Caki2 (cell line): ENCODE measurements around the gene ZNF778. TPM values are rescaled to one million over a fixed set of nuclear protein-coding genes. Genes with fewer than 3 reads are reported as not detected.
"Not testable (repeated sequence)": the region's sequence is repeated elsewhere in the genome, so short reads cannot be mapped to it uniquely, and the experiment has no call there.

ENCODE experiments used
- DNase-seq: peaks from one replicate; pipeline ENCODE4 v3.0.0-alpha.2; 2015; ENCODE audit warnings: low read depth
- in situ Hi-C: cut with HindIII; loops from 2 replicates; pipeline ENCODE4 v1.10.0; 2016; ENCODE audit warnings: low sequenced_read_pairs, low pct_unique_long_range_greater_than_20kb, mixed read lengths
- total RNA-seq: library from RNA; depleted of rRNA; stranded (reverse); fragments of >200 nt; shearing (Covaris generic); gene quantifications from 2 replicates; pipeline ENCODE4 v1.2.3, GENCODE V29; 2014; ENCODE audit warnings: low replicate concordance

The ZNF778 gene
- total RNA-seq, 1 experiment from 2014 or later = 8.7 TPM

DNA sequence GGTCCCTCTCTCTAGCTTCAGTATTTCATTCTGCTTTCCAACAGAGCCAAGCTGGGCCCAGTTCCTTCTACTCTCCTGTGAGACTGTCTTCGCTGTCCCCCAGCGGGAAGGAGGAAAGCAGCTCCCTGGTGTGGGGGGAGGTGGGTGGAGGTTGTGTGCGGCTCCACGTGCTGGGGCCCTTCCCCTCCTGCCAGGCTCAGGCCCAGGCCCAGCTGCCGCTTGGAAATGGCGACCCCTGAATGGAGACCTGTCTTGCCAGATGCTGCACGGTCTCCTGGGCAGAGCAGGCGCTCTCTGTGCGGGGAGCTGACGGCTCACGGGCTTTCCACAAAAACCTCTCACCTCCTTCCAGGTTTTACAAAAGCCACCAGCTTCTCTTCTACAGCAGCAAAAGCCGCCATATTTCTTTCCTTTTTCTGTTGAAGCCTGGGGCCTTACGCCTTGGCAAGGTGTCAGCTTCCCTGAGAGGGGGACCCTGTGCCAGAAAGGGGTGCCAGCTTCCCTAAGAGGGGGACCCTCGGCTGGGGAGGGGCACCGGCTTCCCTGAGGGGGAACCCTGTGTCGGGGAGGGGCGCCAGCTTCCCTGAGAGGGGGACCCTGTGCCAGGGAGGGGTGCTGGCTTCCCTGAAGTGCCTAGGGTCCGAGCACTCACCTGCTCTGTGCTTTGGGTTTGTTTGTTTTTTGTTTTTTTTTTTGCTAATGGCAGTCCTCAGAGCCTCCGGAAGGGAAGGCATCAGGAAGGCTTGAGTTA is 47.5 kb downstream of the ZNF778 start:
- in situ Hi-C loops = no loop called here
- no peak for DNase-seq

DNA sequence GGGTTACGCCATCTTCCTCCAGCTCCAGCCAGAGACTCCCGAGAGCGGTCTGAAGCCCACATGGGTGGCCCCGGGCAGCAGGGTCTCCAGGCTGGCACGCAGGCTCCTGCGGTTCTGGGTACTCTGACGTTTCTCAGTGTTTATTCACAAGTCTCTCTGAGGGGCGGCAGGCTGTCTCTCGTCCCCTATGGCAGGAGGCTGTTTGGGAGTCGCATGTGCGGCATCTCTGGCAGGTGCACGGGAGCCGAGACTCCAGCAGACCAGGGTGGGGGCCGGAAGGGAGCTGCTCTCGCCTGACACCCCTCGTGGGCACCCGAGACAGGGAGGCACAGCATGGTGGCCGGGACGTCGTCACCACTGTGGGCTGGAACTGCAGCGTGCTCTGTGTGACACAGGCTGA is 48.1 kb downstream of the ZNF778 start:
- in situ Hi-C loops = no loop called here
- DNase-seq = no peak

DNA sequence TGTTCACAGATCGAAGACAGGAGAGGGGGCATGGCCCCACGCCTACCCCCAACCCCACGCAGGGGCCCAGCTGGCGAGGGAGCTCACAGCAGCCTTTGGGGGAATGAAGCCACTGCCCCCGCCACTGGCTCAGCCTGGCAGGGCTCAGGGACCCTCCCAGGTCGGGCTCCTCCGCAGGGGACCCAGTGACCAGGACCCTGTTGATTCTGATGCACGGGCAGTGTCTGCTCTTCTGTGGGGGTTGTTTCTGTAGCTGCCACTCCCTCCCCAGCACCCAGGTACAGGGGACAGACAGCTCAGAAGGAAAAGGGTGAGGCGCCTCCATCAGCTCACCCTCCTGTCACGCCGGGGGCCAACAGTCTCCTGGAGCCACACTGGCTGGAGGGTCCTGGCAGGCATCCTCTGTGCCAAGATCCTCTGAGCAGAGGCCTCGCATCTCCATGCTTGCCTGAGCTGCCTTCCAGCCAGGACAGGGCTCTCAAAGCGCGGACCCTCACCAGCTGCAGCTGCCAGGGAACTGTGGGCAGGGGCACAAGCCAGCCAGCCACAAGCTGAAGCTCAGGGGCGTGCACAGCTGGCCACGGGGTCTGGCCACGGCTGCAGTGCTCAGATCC is 49.1 kb downstream of the ZNF778 start:
- no peak for DNase-seq
- in situ Hi-C loops = no loop called here

DNA sequence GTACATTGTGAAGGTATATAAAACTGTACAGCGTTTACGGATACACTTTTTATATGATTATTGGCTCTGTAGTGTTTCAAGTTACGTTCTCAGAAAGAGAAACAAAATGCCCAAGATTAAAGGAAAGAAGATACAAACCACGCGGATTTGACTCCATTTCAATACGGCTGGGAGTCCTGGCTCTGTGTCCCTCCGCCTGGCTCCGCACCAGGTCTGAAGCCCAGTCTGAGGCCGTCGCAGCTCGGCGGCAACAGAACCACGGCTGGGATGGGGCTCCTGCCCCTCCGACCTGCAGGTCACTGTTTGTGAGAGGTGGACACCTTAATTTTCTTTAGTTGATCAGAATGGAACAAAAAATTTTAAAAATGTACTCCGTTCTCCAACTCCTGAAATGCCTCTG is 50.2 kb downstream of the ZNF778 start:
- in situ Hi-C loops, DNase-seq: not testable (repeated sequence)

DNA sequence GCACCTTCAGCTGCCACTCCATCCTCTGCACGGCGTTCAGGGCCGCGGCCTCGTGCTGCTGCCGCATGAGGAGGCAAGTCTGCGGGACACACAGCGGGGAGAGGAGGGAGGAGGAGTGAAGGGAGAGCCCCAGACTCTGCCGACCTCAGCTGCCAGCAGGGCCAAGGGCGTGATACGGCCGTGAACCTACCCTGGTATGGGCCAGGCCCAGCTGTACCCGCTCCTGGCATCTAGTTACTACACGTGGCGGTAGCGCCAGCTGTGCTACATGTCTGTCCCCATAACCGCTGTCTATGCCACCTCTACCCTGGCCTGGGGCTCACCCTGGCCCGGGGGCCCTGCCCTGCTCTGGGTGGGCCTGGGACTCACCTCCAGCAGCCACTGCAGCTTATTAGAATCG is 51.1 kb downstream of the ZNF778 start:
- in situ Hi-C loops = no loop called here
- DNase-seq = no peak

DNA sequence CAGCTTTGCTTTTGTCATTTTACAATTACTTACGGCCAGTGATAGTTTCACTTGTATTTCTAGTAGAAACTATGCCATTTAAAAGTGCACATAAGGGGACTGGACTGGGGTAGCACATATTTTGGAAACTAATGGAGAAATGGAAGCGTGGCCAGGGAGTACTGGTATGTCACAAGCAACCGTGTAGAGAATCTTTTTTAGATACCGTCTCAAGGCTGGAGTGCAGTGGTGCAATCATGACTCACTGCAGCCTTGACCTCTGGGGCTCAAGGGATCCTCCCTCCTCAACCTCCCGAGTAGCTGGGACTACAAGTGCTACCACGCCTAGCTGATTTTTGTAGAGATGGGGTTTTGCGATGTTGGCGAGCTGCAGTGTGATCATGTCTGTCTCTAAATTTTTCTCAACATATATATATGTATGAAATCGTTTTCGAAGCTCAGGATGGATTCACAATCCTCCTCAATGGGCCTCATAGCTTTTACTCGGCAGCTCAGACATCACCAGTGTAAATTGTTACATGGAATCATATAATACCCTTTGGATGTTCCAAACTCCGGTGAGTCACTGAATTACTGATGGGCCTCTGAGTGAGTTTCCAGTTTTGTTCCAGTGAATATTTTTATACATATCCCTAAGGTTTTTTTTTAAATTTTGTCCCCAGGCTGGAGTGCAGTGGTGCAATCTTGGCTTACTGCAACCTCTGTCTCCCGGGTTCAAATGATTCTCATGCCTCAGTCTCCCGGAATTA is 51.7 kb downstream of the ZNF778 start:
- DNase-seq = no peak
- in situ Hi-C loops = no loop called here

DNA sequence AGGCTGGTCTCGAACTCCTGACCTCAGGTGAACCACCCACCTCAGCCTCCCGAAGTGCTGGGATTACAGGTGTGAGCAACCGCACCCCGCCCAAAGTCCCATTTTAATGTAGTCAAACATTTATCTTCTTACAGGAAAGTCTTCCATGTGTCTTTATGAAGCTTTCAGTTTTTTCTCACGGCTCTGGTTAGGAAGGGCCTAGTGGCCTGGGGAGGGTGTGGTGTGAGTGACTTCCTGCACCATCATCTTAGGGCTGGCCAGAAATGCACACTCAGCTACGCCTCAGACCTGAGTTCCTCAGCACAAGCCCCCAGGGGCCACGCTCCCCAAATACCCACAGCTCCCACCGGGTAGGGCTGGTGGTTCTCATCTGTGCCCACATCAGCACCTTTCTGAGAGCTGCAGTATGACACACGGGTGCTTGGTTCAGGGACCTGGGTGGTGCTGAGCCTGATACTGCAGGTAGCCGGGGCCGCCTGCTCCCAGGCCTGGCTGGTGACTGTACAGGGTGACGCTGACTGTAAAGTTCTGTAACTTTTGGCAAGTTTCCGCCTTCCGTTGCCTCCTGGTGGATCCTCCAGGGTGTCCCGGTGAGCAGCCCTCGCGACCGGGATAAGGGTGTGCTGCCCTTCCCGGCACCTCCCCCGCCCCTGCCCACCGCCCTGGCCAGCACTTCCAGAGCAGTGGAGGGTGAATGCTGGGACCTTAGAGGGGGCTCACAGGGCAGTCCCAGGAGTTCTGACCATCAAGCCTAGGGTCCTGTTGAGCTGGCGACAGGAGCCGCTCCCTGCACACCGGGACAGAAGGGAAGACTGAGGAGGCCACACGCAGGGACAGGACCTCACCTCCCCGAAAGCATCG is 52.5 kb downstream of the ZNF778 start:
- DNase-seq = no peak
- in situ Hi-C loops = no loop called here

DNA sequence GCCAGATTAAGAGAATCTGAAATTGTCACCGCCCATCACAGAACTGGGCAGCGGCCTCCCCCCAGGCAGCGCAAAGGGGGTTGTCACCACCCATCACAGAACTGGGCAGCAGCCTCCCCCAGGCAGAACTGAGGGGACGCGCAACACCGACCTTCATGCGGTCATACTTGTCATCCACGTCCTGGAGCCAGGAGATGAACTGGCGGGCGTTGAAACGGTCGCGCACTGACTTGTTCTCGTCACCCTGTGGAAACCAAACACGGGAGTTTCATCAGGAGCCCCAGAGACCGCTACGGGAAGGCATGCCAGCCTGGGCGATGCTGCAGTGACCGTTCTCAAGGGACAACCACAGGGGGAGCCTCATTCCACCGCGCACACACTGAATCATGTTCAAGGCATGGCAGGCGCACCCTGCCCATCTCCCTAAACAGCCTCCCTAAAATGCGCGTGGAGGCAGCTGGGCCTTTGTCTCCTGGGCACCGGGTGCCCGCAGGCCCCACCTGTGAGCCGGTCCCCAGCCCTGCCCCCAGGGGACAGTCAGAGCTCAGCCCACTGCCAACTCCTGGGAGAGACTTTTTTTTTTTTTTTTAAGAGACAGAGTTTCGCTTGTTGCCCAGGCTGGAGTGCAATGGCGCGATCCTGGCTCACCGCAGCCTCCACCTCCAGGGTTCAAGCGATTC is 53.3 kb downstream of the ZNF778 start:
- in situ Hi-C loops = no loop called here
- no peak for DNase-seq

DNA sequence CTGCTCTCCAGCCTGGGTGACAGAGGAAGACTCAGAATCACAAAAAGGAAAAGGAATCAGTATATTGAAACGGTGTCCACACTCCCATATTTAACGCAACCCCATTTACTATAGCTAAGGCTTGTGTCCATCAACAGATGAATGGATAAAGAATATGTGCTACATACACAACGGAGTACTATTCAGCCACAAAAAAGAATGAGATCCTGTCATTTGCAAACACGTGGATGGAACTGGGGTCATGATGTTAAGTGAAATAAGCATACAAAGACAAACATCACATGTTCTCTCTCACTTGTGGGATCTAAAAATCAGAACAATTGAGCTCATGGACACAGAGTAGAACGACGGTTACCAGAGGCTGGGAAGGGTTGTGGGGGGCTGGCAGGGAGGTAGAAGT is 55.1 kb downstream of the ZNF778 start:
- in situ Hi-C loops = no loop called here
- no peak for DNase-seq

DNA sequence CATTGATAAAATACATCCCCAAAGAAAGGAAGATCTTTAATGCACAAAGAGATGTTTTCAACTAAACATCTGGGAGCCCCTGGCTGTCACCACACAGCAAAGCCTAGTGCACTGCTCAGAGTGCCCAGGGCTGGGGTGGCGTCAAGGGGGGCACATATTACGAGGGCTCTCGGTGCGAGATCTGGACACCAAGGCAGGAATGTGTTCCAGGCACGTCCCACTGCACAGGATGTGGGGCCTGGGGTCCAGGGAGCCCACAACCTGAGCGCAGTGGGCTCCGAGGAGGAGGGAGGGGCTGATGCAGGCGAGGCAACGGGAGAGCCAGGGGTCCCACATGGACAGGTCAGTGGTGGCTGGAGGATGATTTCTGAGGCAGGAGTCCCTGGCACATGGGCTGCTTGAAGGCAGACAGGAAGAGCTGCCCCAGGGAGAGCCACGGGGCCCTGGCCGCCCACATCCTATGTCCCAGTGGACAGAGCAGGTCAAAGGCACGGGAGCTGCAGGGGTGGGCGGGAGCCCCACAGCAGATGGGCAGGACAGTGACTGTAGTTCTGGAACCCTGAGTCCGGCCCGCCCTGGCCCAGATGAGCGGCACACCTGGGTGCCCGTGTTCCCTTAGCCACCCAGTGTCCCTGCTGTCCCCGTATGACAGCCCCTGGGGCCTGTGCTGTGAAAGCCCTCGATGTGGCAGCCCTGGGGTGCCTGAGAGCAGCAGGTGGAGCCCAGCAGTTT is 56.4 kb downstream of the ZNF778 start:
- in situ Hi-C loops = no loop called here

DNA sequence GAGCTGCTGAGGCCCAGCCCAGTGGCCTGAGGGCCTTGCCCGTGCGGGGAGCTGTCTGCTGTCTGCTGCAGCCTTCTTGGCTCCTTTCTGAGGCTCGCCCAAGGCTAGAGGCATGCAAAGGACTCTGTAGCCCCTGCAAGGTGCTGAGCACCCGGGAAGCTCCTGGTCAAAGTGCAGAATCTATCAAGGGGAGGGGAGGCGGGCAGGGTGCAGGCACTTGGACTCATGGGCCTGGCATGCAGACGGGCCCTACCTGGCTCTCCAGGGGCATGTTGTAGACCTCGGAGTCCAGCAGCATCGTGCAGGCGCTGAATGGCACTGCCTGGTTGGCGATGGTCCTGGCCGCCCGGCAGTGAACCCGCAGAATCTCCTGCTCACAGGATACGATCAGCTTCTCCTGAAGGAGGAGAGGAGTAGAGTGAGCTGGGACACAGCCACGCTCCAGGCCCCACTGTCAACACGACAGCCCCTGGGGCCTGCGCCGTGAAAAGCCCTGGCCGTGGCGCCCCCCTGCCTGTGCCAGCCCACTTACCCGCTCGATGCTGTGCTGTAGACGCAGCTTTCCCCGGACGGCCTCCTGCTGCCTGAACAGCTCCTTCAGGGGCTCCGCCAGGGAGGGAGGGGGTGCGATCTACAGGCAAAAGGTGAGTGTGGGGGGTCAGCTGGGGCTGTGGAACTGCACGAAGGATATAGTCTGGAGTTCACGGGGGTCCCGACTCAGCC is 57.2 kb downstream of the ZNF778 start:
- in situ Hi-C loops = no loop called here
- no peak for DNase-seq

More for the DNA sequence above, 56.4 kb downstream of the ZNF778 start:
- DNase-seq = no peak

DNA sequence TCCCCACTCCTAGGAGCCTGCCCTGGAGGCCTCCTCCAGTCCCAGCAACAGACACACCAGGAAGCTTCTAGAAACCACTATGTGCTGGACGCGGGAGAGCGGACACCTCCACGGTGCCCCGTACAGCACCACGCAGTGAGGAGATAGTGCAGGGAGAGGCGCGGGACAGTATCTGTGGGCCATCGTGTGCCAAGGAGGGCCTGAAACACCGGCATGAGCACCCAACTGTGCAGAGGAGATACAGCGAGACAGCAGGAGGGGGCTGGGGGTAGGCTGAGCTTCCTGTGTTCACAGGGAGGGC is 57.7 kb downstream of the ZNF778 start:
- in situ Hi-C loops = no loop called here

DNA sequence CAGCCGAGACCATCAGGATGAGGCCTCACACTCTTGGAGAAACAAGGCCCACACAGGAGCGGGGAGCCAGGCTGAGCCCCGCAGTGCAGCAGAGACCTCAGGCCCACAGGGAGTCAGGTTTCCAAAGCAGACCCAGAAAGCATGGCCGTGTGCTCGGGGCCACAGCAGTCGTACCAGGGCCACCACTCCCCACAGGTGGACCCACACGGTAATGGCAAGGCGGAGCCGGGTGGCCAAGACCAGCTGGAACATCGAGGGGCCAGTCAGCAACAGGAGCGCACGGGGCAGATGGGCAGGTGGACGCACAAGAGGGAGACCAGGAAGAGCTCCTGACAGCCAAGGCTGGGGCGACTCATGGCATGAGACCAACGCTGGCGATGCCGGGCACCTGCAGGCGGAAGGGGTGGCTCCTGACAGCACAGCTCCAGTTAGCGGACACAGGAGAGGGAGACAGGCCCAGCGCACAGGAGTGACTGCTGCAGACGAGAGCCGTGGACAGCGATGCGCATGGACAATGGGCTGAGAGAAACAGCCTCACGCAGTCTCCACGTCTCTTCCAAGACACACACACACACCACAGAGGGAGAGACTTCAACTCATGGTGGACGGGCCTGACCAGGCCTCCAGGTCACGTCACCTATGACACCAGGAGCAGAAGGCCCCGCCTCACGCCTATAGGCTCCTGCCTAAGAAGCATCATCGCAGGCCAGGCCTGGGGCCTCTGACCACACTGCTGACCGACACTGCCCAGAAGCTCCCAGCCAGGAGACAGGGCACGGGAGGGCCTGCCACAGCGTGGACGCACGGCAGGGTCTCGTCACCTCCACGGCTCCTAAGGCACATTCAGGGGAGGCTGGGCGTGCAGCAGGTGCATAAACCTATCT is 58.6 kb downstream of the ZNF778 start:
- DNase-seq = no peak
- in situ Hi-C loops = no loop called here

More for the DNA sequence above, 57.7 kb downstream of the ZNF778 start:
- DNase-seq = no peak

DNA sequence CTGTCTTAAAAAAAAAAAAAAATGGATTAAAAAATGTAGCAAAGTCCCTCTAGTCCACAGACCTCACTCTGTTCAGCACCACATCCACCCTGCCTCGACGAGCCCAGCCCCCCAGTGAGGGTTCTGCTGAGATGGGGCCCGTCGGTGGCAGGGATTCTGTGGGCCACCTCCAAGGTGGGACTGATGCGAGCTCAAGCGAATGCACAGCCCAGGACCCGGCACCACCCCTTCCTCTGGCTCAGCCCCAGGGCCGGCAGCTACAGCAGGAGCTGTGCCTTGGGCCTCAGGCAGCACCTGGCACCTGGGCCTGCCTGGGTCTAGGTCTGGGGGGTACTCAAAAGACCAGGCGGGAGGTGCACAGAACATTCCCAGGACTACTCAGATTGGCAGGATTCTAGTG is 59.5 kb downstream of the ZNF778 start:
- in situ Hi-C loops = no loop called here
- DNase-seq = no peak

DNA sequence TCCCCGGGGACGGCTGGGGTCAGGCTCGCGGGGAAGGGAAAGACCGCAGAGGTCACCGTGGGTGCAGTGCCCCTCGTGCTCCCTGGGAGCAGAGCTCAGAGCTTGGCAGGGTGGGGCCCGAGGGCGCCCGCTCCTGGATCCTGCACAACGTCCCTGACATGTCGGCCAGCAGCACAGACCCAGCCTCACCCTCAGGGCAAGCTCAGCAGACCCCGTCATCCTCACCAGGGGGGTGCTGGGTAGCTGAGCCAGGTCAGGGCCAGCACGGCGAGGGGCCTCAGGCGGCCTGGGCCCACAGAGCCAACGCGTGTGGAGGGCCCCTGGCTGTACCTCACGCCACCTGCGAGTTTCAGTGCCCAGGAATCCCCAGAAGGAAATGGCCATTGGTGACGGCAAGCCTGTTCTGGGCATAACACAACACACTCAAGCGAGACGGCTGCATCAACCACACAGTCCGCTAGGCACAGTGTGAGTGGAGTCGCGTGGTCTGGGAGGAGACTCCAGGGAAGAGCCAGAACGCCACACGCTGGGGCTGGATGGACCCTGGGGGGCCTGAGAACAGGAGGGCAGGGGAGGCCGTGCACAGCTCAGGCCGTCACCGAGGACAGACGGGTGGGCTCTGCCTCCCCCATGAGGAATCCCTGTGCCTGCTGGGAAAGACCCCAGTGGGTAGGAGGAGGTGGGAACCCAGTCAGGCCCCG is 60.3 kb downstream of the ZNF778 start:
- DNase-seq = no peak

More for the DNA sequence above, 60.3 kb downstream of the ZNF778 start:
- in situ Hi-C loops = no loop called here
